ENCODE results near the gene ZNF182. TPM values are rescaled to one million over a fixed set of nuclear protein-coding genes. Genes with fewer than 3 reads are reported as not detected.
"Not testable (repeated sequence)": the region's sequence is repeated elsewhere in the genome, so short reads cannot be mapped to it uniquely, and the experiment has no call there.

Gene ZNF182
- total and polyA plus RNA-seq, 7 donors: 0.60 to 6.4 (median 3.9) TPM

- Histone ChIP-seq H3K27ac (peak overlapping the region; percentile 78 to 88 (median 83)), H3K4me3 (peak overlapping the region; percentile 42 to 57 (median 51)), H3K9me3 (no peaks in the 10 kb centered on the region), H3K4me1 (no peaks in the 10 kb centered on the region), H3K27me3 (no peaks in the 10 kb centered on the region), H3K36me3 (no peaks in the 10 kb centered on the region)
- TF ChIP-seq EP300 (IDR thresholded peaks at IDR 0.05) (no peak), CTCF (IDR thresholded peaks at IDR 0.05) (no peak), POLR2A (IDR thresholded peaks at IDR 0.05) (no peak), POLR2AphosphoS5 (IDR thresholded peaks at IDR 0.05) (peak in 1 of 4 donors; percentile 19)
- intact Hi-C loops (cut with DNase I): loop anchor here (5.0 to 10.0 kb wide), 3 partner anchors 184 to 476 kb away; partner anchors contain the start of genes ELK1, UXT and ZNF81
- DNase-seq: peak; percentile 78
- WGBS, 2 donors: 1% methylated on average over 30 of the region's 30 CpGs
These were observed 17.5 kb upstream of the ZNF182 start for GRCh38 chrX:48021026-48021900.

GRCh38 chrX:48020472-48020871 lies 16.7 kb upstream of the ZNF182 start:
- H3K9me3 ChIP-seq, H3K4me1 ChIP-seq, H3K36me3 ChIP-seq, H3K27me3 ChIP-seq, DNase-seq: not testable (repeated sequence)
- 39 to 80% methylated on average over 11 of the region's 11 CpGs for WGBS, 2 donors
- peak overlapping the region in 2 of 4 donors; percentile 78 to 85 for H3K27ac ChIP-seq
- peak overlapping the region in 3 of 4 donors; percentile 51 to 57 (median 51) for H3K4me3 ChIP-seq
- intact Hi-C loops (cut with DNase I): loop anchor here (5.0 to 10.0 kb wide), 3 partner anchors 183 to 476 kb away; partner anchors contain the start of genes ELK1, UXT and ZNF81

- H3K27ac ChIP-seq, DNase-seq, H3K4me1 ChIP-seq, H3K36me3 ChIP-seq, H3K4me3 ChIP-seq, H3K9me3 ChIP-seq, H3K27me3 ChIP-seq: not testable (repeated sequence)
- intact Hi-C loops (cut with DNase I): loop anchor here (5.0 to 10.0 kb wide), 3 partner anchors 183 to 475 kb away; partner anchors contain the start of genes ELK1, UXT and ZNF81
- WGBS, 2 donors: no CpG with 5 or more reads among the region's 1 CpG
These were observed 16.1 kb upstream of the ZNF182 start for GRCh38 chrX:48019892-48020291.

- H3K4me1 ChIP-seq; DNase-seq; H3K9me3 ChIP-seq; H3K27ac ChIP-seq; H3K36me3 ChIP-seq; H3K4me3 ChIP-seq; H3K27me3 ChIP-seq; intact Hi-C loops (cut with DNase I): not testable (repeated sequence)
- WGBS, 2 donors: 96 to 97% methylated on average over 37 to 38 of the region's 46 CpGs
These were observed 13.0 kb upstream of the ZNF182 start for GRCh38 chrX:48016583-48017310.

GRCh38 chrX:48009445-48009960 lies 5.7 kb upstream of the ZNF182 start:
- H3K4me3 ChIP-seq; H3K27me3 ChIP-seq; H3K27ac ChIP-seq; H3K36me3 ChIP-seq; H3K4me1 ChIP-seq; H3K9me3 ChIP-seq; DNase-seq; intact Hi-C loops (cut with DNase I): not testable (repeated sequence)
- no CpG with 5 or more reads among the region's 2 CpGs for WGBS, 2 donors

- H3K27me3 ChIP-seq; DNase-seq; intact Hi-C loops (cut with DNase I); H3K27ac ChIP-seq; H3K4me1 ChIP-seq; H3K4me3 ChIP-seq; H3K9me3 ChIP-seq; H3K36me3 ChIP-seq: not testable (repeated sequence)
- no CpG with 5 or more reads among the region's 8 CpGs for WGBS, 2 donors
These were observed 2.9 kb upstream of the ZNF182 start, which contains the start of gene SPACA5 for GRCh38 chrX:48006688-48007087. TSS of gene SPACA5 (plus strand) at chrX:48006988. CDS start at chrX:48007803, 815 bp downstream.

- Histone ChIP-seq H3K4me3 (peak overlapping the region; percentile 44 to 59 (median 58)), H3K27ac (peak overlapping the region; percentile 76 to 80 (median 78)), H3K9me3 (no peaks in the 10 kb centered on the region), H3K4me1 (peaks cover 0 to 9% (median 0%) of the 10 kb centered on the region in 4 donors), H3K36me3 (no peaks in the 10 kb centered on the region), H3K27me3 (no peaks in the 10 kb centered on the region)
- WGBS, 2 donors: 0% methylated on average over 18 of the region's 18 CpGs
- intact Hi-C loops (cut with DNase I): no loop called here
- DNase-seq: no peak
- no peak for TF ChIP-seq POLR2AphosphoS5 (IDR thresholded peaks at IDR 0.05)
- no peak for TF ChIP-seq POLR2A (IDR thresholded peaks at IDR 0.05)
- TF ChIP-seq CTCF (IDR thresholded peaks at IDR 0.05): no peak
- no peak for TF ChIP-seq EP300 (IDR thresholded peaks at IDR 0.05)
These were observed 427 bp downstream of the ZNF182 start for GRCh38 chrX:48003367-48003757.
